Cardiac fibroblast (primary cell): ENCODE data around the gene CDC42BPG.

ENCODE experiments used
- DNase-seq, 2 donors: peaks; one replicate each; pipeline versions ENCODE4 v3.0.0 to v3.0.0-alpha.2; 2010; ENCODE audit warnings: low read depth in 2 of 2
- H3K4me3 ChIP-seq, 2 donors: replicated peaks in 1 of 2; 1 replicate in 1 of 2; 2 replicates in 1 of 2; pipeline ENCODE4 v1.5.1; 2011; ENCODE audit warnings: low read depth in 2 of 2, low read length in 2 of 2, mild to moderate bottlenecking in 2 of 2, moderate library complexity in 1 of 2
- TF ChIP-seq, protein P1 (sequence below): IDR thresholded peaks from one replicate; pipeline ENCODE4 v1.5.1; 2011; ENCODE audit warnings: low read depth, mild to moderate bottlenecking, low read length, inconsistent platforms

The CDC42BPG gene

DNA sequence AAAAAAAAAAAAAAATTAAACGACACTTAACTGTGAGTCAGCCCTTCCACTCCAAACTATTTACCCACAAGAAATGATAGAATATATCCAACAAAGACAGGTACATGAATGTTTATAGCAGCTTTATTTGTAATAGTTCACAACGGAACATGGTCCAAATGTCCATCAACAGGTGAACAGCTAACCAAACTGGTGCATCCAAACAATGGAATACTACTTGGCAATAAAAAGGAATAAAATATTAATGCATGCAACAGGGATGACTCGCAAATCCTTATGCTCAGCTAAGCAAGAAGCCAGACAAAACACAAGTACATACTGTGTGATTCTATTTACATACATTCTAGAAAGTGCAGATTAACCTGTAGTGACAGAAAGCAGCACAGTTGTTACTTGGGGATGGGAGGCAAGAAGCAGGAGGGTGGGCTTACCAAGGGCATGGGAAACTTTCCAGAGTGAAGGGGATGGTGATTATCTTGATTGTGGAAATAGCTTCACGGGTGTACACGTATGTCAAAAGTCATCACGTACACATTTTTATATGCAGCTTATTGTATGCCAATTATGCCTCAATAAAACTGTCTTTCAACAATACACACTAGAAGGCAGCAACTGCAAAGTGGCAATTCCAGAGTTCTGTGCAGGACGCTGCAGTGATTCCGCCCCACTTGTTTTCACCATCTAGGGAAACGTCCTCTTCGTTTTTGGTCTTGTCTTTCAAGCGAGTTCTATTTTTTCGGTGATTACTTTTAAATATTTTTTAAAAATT, 59.5 kb downstream of the CDC42BPG start:
- no peak for DNase-seq
- H3K4me3 ChIP-seq, result no peak overlapping the region
- TF ChIP-seq, protein P1, sequence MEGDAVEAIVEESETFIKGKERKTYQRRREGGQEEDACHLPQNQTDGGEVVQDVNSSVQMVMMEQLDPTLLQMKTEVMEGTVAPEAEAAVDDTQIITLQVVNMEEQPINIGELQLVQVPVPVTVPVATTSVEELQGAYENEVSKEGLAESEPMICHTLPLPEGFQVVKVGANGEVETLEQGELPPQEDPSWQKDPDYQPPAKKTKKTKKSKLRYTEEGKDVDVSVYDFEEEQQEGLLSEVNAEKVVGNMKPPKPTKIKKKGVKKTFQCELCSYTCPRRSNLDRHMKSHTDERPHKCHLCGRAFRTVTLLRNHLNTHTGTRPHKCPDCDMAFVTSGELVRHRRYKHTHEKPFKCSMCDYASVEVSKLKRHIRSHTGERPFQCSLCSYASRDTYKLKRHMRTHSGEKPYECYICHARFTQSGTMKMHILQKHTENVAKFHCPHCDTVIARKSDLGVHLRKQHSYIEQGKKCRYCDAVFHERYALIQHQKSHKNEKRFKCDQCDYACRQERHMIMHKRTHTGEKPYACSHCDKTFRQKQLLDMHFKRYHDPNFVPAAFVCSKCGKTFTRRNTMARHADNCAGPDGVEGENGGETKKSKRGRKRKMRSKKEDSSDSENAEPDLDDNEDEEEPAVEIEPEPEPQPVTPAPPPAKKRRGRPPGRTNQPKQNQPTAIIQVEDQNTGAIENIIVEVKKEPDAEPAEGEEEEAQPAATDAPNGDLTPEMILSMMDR, result no peak

DNA sequence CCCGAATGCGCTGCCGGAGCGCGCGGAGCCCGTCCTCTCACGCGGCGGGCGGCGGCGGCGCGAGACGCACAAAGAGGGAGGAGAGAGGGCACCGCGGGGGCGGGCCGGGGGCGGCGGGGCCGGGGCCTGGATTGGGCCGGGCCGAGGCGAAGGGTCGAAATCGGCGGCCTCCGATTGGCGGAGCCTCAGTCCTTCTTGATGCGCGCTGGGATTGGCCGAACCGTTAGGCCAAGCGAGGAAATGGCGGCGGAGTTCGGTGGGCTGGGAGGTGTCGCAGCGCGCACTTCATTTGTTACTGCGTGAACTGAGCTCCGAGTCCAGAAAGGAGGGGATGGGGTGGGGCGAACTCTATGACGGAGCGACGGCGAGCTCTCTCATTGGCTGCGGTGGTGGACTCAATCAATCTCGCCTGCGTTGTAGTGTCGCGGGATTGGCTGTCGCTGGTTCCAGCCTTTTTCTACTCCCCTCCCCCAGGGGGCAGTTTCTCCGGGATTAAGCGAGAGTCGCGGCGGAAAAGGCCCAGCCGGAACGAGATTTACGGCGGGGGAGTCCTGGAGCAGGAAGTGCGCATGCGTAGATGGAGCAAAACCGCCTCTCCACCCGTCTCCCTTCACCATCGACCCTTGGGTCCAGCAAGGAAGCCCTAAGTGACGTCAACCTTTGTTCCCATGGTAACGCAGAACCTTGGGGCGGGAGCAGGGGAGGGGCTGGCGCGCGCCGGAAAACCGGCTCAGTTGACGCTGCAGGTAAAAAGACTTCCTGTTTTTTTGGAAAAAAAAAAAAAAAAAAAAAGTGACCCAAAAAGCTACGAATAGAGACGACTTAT, 65.8 kb downstream of the CDC42BPG start, which contains the start of gene SF1:
Gene SF1, minus strand, starts transcription at position 70 of the 826 bp plus-strand sequence. CDS start 150 bp downstream, outside the sequence.
- DNase-seq, result peak; percentile 100
- peak within 1 kb of the TSS; percentile 65 to 87 for H3K4me3 ChIP-seq
- TF ChIP-seq, protein P1, result no peak

DNA sequence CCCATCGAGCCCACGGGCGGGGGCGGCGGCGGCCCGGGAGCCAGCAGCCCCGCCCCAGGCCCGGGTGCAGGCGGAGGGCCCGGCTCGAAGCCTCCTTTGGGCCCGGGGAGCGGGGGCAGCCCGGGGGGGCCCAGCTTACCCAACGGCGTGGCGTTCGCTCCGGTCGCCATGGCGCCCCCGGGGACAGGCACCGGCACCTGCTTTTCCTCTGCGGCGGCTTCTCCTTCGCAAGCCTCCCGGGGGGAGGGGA, 66.3 kb downstream of the CDC42BPG start:
- no peak for DNase-seq
- peak overlapping the region; percentile 65 to 87 for H3K4me3 ChIP-seq
- TF ChIP-seq, protein P1, result no peak

DNA sequence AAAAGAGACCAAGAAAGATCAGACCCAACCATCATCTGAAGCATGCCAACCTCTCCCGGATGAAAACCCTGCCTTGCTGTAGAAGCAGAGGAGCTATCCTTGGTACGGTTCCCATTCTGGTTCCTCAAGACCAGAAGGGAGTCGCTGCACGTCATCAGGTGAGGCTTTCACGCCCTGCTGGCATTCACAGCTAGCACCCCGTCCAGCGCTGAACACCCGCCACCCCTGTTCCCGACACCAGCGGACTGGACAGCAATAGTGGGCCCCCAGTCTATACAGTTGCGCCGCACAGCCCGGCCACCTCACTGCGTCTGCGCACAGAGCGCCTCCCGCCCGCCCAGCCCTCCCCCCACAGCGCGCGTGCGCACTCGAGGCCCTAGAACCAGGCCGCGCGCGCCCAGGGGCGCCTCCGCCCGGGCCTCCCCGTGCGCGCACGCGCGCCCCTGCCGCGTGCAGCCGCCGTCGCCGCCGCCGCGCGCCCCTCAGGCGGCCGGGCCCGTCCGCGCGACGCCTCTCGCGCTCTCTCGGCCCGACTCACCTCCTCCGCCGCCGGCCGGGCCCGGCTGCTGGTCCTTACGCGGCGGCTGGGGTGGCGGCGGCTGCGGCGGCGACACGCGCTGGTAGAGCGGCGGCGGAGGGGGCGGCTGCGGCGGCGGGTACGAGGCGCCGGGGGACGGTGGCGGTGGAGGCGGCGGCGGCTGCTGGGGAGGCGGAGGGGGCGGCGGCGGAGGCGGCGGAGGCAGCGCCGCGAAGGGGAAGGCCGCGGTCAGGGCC, 66.8 kb downstream of the CDC42BPG start:
- TF ChIP-seq, protein P1, result no peak
- H3K4me3 ChIP-seq, result peak overlapping the region; percentile 65 to 87
- DNase-seq, result peak; percentile 81 to 83

DNA sequence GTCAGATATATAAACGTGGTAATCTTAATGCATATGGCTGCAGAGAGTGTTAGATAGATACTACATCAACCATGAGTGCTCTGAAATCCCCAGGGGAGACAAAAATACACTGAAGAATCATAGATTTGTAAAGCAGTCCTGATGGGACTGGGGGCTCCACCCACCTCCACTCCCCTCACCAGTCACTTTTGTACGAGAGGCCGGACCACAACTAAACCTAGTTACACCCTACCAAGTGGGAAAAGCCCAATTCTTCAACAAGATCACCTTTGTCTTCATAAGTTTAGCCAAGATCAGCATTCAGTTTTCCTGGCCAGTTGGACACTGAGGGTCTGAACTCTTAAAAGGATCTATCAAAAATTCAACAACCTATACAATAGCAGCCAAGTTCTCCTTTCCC, 67.6 kb downstream of the CDC42BPG start:
- H3K4me3 ChIP-seq, result peak overlapping the region; percentile 62 to 87
- DNase-seq, result no peak
- TF ChIP-seq, protein P1, result no peak

DNA sequence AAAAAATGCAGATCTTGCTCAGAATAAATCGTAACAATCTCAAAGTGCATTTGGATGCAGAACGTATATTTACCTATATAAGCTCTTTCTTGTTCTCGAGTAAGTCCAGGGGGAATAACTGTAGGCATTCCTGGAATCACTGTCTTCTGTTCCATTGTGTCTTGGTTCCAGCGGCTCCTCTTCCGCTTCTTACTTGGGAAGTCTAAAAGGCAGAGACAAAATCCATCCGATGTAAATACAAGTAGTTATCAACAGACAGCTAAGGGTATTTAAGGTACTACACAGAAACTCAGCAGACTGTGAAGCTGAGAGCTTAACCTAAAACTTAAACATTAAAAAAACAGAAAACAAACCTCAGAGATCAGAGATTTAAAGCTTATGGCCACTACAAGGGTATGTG, 68.0 kb downstream of the CDC42BPG start:
- no peak for DNase-seq
- H3K4me3 ChIP-seq, result peak overlapping the region; percentile 62 to 87
- TF ChIP-seq, protein P1, result no peak
